Measurements from ENCODE around the gene VCAM1.
"Not testable (repeated sequence)": the region's sequence is repeated elsewhere in the genome, so short reads cannot be mapped to it uniquely, and the experiment has no call there.

VCAM1 gene

GRCh38 chr1:100781728-100782127, 62.2 kb downstream of the VCAM1 start:
- DNase-seq = not testable (repeated sequence)

DNA sequence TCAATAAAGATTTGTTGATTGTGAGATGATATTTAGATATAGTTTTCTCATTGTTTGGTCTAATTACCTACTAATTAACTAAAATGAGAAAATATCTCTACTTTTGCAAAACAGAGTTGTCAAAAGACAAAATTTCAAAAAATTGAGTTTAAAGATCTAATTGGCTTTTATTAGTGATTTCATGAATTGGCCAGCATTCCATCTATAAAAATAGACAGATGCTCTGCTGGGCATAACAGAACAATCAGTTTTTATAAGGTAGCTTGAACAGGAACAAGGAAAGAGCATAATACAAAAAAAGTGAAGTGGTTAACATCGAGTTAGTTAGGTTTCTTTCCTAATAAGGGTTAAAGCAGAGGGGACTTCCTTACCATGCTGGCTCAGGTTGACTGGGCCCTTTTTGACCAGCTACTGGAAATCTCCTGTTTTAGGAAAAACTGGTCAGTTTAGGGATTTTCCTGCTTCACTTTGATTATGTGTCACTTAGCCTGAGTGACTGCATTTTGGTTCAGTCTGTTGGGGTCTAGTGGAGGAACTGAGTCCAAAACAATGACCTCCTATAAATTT, 63.0 kb downstream of the VCAM1 start:
- no peak for DNase-seq

- DNase-seq = no peak
Measured at GRCh38 chr1:100785470-100786052, 66.0 kb downstream of the VCAM1 start.

GRCh38 chr1:100786870-100787269, 67.3 kb downstream of the VCAM1 start:
- DNase-seq = no peak

All from cortex of kidney (tissue), 1 donor.